Fibroblast of villous mesenchyme (primary cell): ENCODE measurements around the gene RAP1GAP. TPM values are rescaled to one million over a fixed set of nuclear protein-coding genes. Genes with fewer than 3 reads are reported as not detected.
"Not testable (repeated sequence)": the region's sequence is repeated elsewhere in the genome, so short reads cannot be mapped to it uniquely, and the experiment has no call there.

Experiments used
- DNase-seq: peaks from one replicate; pipeline ENCODE4 v3.0.0-alpha.2; 2010; ENCODE audit warnings: low read depth
- H3K4me3 ChIP-seq: 2 replicates; pipeline ENCODE4 v1.5.1; 2011; ENCODE audit warnings: low read depth, mild to moderate bottlenecking, low read length
- total RNA-seq: library from RNA; depleted of rRNA; stranded (reverse); fragments of >200 nt; gene quantifications from 2 replicates; pipeline ENCODE4 v1.2.3, GENCODE V29; 2012
- TF ChIP-seq, protein P1 (sequence below): IDR thresholded peaks from 2 replicates; pipeline ENCODE4 v1.5.1; 2012; ENCODE audit warnings: low read depth, mild to moderate bottlenecking, low read length; ENCODE audit not compliant: insufficient read depth

The RAP1GAP gene
- total RNA-seq, 1 donor, result under 0.01 TPM

- peak; percentile 39 for DNase-seq
- TF ChIP-seq, protein P1, sequence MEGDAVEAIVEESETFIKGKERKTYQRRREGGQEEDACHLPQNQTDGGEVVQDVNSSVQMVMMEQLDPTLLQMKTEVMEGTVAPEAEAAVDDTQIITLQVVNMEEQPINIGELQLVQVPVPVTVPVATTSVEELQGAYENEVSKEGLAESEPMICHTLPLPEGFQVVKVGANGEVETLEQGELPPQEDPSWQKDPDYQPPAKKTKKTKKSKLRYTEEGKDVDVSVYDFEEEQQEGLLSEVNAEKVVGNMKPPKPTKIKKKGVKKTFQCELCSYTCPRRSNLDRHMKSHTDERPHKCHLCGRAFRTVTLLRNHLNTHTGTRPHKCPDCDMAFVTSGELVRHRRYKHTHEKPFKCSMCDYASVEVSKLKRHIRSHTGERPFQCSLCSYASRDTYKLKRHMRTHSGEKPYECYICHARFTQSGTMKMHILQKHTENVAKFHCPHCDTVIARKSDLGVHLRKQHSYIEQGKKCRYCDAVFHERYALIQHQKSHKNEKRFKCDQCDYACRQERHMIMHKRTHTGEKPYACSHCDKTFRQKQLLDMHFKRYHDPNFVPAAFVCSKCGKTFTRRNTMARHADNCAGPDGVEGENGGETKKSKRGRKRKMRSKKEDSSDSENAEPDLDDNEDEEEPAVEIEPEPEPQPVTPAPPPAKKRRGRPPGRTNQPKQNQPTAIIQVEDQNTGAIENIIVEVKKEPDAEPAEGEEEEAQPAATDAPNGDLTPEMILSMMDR, result no peak
- no peak overlapping the region for H3K4me3 ChIP-seq
Observed at GRCh38 chr1:21567241-21568005, 101.7 kb downstream of the RAP1GAP start.

GRCh38 chr1:21566361-21566760, 102.8 kb downstream of the RAP1GAP start:
- DNase-seq, H3K4me3 ChIP-seq: not testable (repeated sequence)

DNA sequence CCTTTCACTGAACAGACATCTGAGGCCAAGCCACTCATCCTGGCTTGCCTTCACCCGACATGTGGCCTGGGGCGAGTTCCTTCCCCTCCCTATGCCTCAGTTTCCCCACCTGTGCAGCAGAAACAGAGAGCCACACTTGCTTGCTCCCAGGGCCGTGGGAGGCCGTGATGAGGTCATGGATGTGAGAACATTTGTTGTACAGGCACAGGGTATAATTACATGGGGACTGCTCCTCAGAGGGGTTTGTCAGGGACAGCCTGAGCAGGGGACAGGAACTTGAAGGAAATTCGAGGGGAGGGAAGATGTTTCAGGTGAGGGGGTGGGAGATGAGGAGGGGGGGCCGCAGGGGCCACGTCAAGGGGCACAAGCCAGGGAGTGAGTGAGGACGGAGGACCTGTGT, 103.9 kb downstream of the RAP1GAP start:
- TF ChIP-seq, protein P1, result no peak
- no peak for DNase-seq
- no peak overlapping the region for H3K4me3 ChIP-seq

GRCh38 chr1:21564521-21565095, 104.5 kb downstream of the RAP1GAP start:
- DNase-seq, result no peak
- no peak overlapping the region for H3K4me3 ChIP-seq
- TF ChIP-seq, protein P1, result no peak

- H3K4me3 ChIP-seq, result no peak overlapping the region
- no peak for DNase-seq
- TF ChIP-seq, protein P1, result no peak
Observed at GRCh38 chr1:21563971-21564370, 105.2 kb downstream of the RAP1GAP start.

DNA sequence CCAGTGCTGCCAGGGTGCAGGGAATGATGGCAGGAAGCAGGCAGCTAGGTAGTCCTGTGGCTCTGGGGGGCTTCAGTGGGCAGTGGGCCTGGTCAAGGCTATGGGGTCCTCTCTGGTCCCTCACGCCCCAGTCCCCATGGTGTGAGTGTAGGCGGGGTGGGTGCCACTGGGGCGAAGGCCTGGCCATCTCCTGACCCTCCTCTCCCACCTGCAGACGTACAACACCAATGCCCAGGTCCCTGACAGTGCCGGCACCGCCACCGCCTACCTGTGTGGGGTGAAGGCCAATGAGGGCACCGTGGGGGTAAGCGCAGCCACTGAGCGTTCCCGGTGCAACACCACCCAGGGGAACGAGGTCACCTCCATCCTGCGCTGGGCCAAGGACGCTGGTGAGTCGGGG, 106.3 kb downstream of the RAP1GAP start:
- H3K4me3 ChIP-seq, result no peak overlapping the region
- no peak for DNase-seq
- TF ChIP-seq, protein P1, result no peak

- DNase-seq, result no peak
- TF ChIP-seq, protein P1, result no peak
- H3K4me3 ChIP-seq, result no peak overlapping the region
Observed at GRCh38 chr1:21560916-21561638, 108.1 kb downstream of the RAP1GAP start.
